HG02938 (cell line): ENCODE measurements around the gene RAP1GAP2.
"Not testable (repeated sequence)": the region's sequence is repeated elsewhere in the genome, so short reads cannot be mapped to it uniquely, and the experiment has no call there.

Source experiments
- ATAC-seq: cut with Tn5 transposase; IDR thresholded peaks from one replicate; pipeline ENCODE4 v1.9.1; 2021; ENCODE audit warnings: mild to moderate bottlenecking, moderate library complexity; ENCODE audit not compliant: unreplicated experiment

RAP1GAP2 gene

GRCh38 chr17:3035256-3035967 is 239.2 kb downstream of the RAP1GAP2 start:
- no peak for ATAC-seq

GRCh38 chr17:3035968-3036280 is 239.7 kb downstream of the RAP1GAP2 start:
- no peak for ATAC-seq

- ATAC-seq, result no peak
These were observed 240.6 kb downstream of the RAP1GAP2 start for GRCh38 chr17:3036800-3037199.

DNA sequence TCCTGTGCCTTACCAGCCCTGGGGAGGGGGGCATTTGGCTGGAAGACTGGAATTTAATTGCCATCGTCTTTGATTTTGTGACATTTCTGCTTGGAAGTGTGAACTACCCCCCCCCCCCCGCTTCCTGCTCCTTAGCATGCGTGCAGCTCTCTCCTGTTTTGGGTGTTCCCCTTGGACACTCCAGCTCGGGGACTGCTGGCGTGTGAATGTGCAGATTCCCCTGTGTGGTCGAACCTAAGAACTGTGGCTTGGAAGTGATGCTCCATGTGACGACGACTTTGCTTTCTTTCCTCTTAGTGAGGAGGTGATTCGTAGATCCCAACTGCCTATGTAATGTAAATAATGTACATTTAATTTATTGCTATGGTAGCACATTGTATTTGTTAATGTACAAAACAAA is 241.0 kb downstream of the RAP1GAP2 start:
- no peak for ATAC-seq

GRCh38 chr17:3038941-3039340 is 242.7 kb downstream of the RAP1GAP2 start:
- no peak for ATAC-seq

DNA sequence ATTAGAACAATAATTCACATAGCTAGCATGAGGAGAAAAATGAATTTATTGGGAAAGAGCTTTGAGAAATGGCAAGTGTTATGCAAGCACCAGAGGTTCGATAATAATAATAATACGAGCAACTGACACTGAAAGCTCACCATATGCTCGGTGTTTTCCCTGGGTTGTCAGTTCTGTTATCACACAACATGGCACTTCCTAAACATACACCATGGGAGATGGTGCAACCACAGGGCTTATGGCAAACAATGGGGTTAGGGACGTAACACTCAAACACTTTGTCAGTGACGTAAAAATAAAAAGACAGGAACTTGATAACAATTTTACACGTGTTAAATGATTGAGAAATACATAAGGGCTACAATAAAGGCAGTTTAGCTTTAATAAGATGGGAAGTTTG is 243.5 kb downstream of the RAP1GAP2 start:
- ATAC-seq, result no peak

DNA sequence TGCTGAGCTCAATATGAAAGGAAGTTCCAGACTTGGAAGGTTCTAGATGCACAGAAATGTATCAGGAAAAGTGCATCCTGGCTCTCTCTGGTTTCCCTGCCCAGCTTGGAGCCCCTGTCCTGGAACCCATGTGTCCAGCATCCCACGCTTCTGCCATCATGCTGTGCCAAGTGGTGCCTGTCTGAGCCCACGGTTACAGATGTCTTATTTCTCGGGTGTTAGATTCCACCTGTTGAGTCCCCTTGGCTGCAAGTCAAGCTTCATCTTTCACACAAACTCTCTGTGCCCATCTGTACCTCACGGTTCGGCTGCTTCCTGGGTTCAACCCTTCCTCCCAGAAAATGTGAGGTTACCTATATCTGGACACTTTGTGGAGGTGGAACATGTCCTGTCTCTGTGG is 244.6 kb downstream of the RAP1GAP2 start:
- no peak for ATAC-seq

- no peak for ATAC-seq
These were observed 247.6 kb downstream of the RAP1GAP2 start for GRCh38 chr17:3043737-3044365.

DNA sequence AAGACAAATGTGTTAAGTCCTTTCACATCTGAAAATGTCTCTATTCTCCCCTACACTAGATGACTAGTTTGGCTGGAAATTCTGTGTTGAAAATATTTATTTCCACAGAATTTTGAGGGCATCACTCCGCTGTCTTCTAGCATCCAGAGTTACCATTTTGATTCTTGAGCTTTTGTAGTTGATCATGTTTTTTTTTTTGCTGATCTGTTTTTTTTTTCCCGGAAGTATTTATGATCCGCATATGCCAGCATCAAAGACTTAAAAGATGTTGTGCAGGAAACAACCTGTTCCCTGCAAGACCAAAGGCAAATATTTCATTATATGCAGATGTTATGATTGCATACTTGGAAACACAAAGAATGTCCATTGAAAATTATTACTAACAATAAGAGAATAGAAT is 250.5 kb downstream of the RAP1GAP2 start:
- no peak for ATAC-seq

DNA sequence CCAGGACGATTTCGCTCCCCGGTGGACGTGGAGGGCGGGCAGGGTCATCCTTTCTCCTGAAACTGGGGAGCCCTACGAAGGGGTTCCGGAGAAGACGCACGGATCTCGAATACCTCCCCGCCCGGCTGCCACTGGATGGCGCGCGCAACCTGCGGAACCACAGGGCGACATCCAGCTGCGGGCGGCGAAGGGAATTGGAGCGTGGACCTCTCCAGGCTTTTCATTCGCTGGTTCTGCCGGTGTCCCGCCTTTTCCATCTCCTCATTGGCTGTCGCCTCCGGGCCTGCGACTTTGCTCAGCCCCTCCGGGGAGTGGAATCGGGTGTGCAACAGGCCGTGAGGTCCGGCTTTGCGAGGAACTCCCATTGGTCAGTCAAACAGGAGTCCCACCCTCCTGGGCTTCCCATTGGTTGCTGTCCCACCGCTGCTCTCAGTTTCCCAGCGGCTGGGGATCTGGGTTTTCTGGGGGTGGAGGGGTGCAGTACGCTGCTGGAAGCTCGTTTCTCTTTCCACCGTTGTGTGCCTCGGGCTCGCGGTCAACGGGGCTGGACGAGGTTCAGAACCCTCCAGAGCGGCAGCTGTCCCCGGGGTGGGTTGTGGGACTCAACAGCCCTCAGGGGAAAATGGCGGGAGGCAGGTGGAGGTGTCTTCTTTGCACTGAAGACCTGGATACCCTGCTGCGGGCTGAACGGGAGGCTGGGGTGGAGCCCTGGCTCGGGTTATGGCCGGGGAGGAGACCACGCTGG is 252.7 kb downstream of the RAP1GAP2 start:
- peak; percentile 97 for ATAC-seq

DNA sequence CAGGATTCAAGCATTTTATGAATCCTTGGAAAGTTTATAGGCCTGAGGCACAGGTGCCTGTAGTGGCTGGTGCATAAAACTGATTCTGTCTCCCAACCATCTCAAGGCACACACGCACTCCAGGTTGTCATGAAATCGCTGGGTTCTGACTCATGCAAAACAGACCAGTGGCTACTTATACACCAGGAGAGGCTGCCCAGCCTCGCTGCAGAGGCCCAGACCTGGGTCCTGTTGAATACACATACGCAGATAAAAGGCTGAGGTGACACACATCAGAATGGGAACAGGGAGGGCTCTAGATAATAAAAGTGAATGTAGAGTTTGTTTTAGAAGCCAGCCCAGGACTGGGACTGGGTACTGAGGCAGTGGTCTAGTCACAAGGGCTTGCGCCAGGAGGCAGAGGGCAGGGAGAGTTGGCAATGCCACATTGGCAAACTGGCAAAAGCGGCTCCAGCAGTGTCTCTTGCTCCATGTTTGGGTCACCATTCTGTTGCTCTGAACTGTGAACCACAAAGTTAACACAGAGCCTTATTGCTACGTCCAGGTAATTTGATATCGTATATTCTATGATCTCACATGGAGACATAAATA is 253.6 kb downstream of the RAP1GAP2 start:
- no peak for ATAC-seq

GRCh38 chr17:3054868-3055267 is 258.6 kb downstream of the RAP1GAP2 start:
- ATAC-seq, result not testable (repeated sequence)

DNA sequence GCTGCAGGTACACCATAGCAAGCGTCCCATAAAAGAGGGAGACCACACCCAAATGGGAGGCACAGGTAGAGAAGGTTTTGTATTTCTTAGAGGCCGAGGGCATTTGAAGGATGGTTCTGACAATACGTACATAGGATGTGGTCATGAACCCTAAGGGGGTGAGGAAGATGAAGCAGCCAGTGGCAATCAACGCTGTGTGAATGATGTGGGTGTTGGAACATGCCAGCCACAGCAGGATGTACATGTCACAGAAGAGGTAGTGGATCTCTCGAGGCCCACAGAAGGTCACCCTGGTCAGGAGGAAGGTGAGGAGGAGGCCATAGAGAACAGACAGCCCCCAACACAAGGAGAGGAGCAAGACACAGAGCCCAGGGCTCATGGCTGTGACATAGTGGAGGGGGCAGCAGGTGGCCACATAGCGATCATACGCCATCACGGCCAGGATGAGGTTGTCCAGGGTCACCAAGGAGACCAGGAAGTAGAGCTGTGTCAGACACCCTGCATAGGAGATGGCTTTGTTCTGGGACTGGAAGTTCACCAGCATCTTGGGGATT is 266.7 kb downstream of the RAP1GAP2 start:
- not testable (repeated sequence) for ATAC-seq

GRCh38 chr17:3063507-3063906 is 267.3 kb downstream of the RAP1GAP2 start, which contains the start of gene OR1D5:
Gene OR1D5 (minus strand): TSS chr17:3063607. CDS start chr17:3063607, 0 bp downstream.
- ATAC-seq, result not testable (repeated sequence)

- not testable (repeated sequence) for ATAC-seq
These were observed 269.0 kb downstream of the RAP1GAP2 start for GRCh38 chr17:3065192-3065591.

DNA sequence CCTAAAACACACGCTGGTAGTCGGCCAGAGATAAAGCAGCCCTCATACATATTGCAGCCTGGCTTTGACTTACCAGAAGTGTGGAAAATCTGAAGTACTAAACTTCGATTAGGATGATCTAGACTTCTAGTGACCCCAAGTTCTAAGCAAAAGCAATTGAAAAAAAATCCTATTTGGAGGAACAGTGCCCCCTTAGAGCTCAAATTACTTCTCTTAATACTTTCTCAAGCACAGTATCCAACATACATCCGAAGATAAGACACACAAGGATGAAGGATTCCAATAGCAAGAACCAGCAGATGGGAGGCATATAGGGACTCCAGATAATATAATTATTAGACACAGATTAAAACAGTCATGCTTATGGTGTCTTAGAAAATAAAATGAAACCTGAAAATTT is 277.6 kb downstream of the RAP1GAP2 start:
- not testable (repeated sequence) for ATAC-seq
